Activated gamma-delta T cell treated with Interleukin-2 at 50 U/mL for 16 hours (primary cell): ENCODE data around the gene ANKRD6.

Experiments used
- DNase-seq: peaks from one replicate; pipeline ENCODE4 v3.0.0-alpha.2; 2020

ANKRD6 gene

GRCh38 chr6:89475634-89476033 lies 42.7 kb downstream of the ANKRD6 start:
- no peak for DNase-seq

DNA sequence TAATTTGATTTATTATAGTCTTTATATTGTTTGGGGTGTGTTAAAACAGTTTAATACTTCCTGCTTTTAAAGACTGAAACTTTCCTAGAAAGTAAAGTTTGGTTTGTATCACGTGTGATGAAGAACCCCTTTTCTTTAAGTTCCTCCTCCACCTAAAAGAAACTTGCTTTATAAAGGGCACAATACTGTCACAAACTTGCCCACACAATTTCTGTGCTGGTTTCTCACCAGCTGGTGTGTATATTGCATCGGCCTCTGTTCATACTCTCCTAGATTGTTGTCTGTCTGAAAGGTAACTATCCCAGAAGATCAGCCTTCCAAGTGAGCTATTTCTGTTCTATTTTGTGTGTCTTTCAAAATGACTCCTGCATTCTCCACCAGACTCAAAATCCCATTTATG lies 46.9 kb downstream of the ANKRD6 start:
- no peak for DNase-seq

GRCh38 chr6:89481695-89482094 lies 48.7 kb downstream of the ANKRD6 start:
- no peak for DNase-seq

DNA sequence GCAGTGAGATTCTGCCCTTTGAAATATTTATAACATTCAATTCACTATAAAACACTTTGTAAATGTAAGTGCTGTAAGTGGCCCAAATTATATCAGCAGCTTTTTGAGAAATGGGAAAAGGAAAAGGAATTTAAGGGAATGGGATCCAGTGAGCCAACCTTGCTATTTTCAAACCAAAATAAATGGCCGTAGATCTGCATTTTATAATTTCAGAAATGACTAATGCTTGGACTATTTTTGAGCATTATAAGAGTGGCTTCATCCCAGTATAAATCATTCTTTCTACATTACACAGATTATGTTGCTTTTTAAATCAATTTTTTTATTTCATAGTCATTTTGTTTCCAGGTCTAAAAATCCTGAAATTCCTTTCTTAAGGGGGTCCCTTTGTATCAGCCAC lies 49.2 kb downstream of the ANKRD6 start:
- DNase-seq = no peak

- no peak for DNase-seq
Measured at GRCh38 chr6:89483111-89483720, 50.3 kb downstream of the ANKRD6 start.

- DNase-seq = no peak
Measured at GRCh38 chr6:89485320-89485719, 52.4 kb downstream of the ANKRD6 start.

GRCh38 chr6:89487864-89488263 lies 54.9 kb downstream of the ANKRD6 start:
- DNase-seq = no peak

GRCh38 chr6:89488438-89488837 lies 55.5 kb downstream of the ANKRD6 start:
- no peak for DNase-seq

GRCh38 chr6:89489078-89489477 lies 56.1 kb downstream of the ANKRD6 start:
- no peak for DNase-seq

DNA sequence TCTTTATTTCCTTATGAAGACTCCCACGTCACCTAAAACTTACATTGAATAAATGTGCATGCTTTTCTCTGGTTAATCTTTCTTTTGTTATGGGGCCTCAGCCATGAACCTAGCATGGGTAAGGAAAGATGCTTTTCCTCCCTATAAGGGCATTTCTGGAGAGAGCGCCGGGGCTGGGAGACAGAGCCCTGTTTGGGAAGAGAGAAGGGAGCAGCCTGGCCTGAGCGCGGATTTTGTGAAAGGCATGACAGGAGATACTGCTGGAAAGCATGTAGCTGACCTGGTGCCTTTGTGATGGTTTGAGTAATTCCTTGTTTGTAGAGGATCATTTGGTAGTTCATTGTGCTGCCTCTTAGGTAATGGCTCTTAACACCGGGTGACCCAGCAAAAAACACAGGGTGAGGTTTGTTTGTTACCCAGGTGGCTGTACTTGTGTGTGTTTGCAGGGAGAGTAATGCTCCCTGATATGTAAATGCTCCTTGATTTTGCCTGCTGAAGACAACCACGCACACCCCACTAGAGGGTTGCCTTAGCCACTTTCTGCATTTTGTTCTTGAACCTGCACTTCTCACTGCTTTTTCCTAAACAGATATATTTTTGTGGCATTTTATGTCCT lies 59.2 kb downstream of the ANKRD6 start:
- no peak for DNase-seq

GRCh38 chr6:89494131-89494793 lies 61.3 kb downstream of the ANKRD6 start:
- no peak for DNase-seq

DNA sequence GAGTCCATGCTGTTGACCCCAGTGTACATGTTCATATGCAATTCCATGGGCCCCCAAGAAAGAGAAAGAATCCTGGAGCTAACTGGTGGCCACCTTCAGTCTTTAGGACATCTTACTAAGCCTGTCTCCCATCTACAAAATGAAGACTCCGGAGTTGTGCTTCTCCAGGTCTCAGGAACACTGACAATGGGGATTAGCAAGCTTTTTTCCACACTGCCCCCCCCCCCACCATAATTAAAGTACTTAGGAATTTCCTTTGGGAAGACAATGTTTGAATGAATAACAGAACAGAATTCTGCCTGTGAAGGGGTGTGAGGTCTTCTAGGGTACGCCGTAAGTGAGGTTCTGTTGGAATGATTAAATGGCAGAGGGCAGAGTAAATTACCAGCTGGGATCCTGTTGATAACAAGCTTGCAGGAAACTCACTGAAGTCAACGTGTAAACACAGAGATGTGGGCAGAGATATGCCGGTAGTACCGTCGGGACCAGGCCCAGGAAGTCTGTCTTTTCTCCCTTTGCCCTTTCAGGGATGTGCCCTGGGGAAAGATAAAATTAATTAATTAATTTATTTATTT lies 63.1 kb downstream of the ANKRD6 start:
- DNase-seq = no peak

- DNase-seq = no peak
Measured at GRCh38 chr6:89500611-89501010, 67.7 kb downstream of the ANKRD6 start.

- DNase-seq = no peak
Measured at GRCh38 chr6:89501222-89501621, 68.3 kb downstream of the ANKRD6 start.

DNA sequence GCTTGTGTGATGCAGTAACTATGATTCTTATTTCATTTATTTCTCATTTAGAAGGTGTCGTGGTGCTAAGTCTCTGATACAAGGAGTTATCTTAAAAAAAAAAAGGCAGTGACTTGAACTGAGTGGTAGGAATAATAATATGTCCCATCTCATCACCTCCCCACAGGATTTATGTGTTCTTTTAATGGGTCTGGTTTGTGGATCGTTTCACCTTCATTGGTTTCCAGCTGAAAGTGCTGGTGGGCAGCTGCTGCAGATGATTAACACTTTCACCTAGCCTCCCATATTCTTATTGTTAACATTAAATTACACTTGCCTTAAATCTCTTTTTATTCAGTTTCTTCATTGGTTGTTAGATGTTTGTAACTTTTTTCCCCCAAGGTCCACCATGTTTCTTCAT lies 68.8 kb downstream of the ANKRD6 start:
- no peak for DNase-seq

GRCh38 chr6:89503641-89504040 lies 70.7 kb downstream of the ANKRD6 start:
- no peak for DNase-seq

GRCh38 chr6:89505847-89506246 lies 72.9 kb downstream of the ANKRD6 start:
- DNase-seq = no peak

DNA sequence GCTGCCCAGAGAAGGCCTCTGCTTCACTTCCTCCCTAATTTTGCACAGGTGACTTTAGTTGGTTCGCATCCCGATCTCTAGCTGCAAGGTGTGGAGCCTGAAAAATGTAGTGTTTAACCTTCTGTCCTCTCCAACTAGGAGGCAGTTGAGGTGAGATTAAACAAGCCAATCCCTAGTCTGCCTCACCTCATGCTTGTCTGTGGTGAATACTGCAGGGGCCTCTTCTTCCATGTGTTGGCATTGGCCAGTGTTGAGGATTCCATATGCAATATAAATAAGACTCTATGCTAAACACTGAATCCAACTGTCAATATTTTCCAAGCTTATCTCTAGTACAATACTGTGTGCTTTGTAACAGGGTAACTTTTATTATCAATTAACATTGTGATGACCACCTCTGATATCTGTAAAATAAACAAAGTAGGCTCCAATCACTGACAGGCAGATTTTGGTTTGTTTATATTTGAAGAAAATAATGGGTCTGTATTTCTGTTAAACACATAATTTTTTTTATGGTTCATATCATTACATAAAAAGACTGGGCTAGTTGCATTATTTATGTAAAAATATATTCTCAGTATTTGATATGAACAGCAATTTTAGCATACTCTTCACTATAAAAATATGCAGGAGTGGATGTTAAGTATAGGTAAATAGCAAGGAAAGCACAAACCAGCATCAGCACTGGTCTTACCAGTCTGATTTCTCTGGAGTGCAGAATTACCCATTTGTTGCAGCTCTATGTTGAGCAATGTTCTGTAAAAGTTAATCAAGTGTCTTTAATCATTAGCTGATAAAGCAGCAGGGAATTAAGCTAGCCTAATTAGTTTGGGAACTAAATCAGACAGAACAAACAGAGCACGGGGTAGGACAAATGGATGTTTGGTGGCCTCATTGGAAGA lies 74.0 kb downstream of the ANKRD6 start:
- DNase-seq = no peak

DNA sequence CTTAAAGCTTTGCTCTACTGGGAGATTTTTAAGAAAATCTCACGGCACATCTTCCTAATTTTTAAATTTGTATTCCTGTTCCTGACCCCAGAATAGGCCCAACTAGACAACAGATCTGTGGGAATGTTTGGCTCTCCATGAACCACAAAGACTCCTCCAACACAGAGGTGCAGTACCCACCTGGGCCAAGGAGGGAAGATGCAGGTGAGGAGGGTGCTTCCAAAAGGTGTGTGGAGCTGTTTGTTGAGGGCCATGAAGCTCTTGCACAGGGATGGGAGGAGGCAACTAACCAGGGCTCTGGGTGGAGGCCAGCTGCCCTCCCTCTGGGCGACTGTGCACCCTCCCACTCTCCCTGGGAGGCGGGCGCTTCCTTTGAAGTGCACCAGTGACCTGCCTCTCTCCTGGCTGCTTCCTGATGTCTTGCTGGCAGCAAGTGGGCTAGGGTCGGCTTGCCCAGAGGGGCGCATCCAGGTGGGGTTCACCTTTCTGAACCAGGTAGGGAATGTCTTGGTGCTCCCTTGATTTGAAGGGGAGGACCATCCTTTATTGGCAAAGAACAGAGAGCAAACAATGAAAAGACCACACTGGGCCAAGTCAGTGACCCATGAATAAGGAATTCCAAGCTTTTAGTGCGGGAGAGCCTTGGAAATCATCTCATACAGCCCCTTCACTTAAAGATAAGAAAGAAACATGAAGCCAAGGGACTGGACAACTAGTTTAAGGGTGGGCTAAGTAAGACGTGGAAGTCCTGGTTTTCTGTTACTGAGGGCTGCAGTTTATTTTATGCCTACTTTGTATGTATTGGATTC lies 76.0 kb downstream of the ANKRD6 start:
- no peak for DNase-seq

DNA sequence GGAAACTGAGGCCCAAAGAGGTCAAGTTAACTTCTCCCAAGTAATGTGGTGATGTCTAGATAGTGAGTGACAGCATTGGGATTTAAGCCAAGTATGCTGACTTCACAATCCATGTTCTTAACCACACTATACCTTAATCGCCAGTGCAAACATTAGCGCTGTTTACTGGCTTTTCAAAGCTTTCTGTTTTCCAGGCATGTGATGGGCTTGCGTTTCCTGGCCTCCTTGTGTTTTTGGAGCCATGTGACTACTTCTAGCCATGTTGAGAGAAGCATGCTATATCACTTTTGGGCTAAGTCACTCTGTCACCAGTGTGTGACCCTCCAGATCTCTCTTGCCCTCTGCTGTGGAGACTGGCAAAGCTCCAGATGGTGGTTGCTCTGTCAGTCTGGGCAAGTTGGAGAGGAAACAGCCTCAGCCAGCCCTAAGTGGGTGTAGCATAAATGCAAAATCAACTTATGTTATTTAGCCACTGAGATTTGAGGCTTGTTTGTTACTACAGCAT lies 76.9 kb downstream of the ANKRD6 start:
- DNase-seq = no peak

DNA sequence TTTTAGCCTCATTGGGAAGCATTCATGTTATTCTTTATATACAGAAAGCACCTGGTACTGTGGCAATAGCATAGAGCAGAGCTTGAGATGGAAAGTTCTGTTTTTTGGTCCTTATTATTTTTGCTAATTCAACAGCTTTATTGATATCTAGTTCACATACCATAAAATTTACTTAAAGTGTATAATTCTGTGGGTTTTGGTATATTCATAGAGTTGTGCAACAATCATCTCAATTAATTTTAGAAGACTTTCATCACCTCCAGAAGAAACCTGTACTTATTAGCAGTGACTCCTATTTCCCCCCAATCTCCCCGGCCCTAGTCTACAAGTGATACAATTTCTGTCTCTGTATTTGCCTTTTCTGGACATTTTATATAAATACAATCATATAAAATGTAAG lies 77.4 kb downstream of the ANKRD6 start:
- DNase-seq = no peak
